OCI-LY7 (cell line): ENCODE data around the gene ZNF280D.

ENCODE experiments used
- CTCF ChIP-seq: fragments of 200-600 bp; sonication (generic); conservative IDR thresholded peaks from 2 replicates; pipeline ENCODE4 v1.5.1; 2014; ENCODE audit warnings: mild to moderate bottlenecking, antibody characterized with exemption, low read length, moderate library complexity, mixed read lengths
- EZH2phosphoT487 ChIP-seq: fragments of 200-600 bp; sonication (generic); IDR thresholded peaks from 2 replicates; pipeline ENCODE4 v1.6.1; 2018; ENCODE audit warnings: low read depth, borderline replicate concordance, mild to moderate bottlenecking, mixed run types, antibody characterized with exemption, low read length, moderate library complexity, mixed read lengths

GRCh38 chr15:56654216-56654615 is 79.1 kb downstream of the ZNF280D start:
- TF ChIP-seq CTCF = no peak
- no peak for TF ChIP-seq EZH2phosphoT487
